Common myeloid progenitor, CD34-positive (primary cell): ENCODE results near the gene FOXM1.
"Not testable (repeated sequence)": the region's sequence is repeated elsewhere in the genome, so short reads cannot be mapped to it uniquely, and the experiment has no call there.

Experiments
- CTCF ChIA-PET: fragments of 350-600 bp; sonication (Branson Sonifier 250); formaldehyde crosslinking; loops from one replicate; lab custom pipeline; 2021; ENCODE audit warnings: antibody characterized with exemption; lab: Charles Lee
- POLR2A ChIA-PET: fragments of 350-600 bp; sonication (Branson Sonifier 250); formaldehyde crosslinking; loops from one replicate; lab custom pipeline; 2021; ENCODE audit warnings: antibody characterized with exemption; lab: Charles Lee
- DNase-seq, 3 donors: peaks; one replicate each; pipeline versions ENCODE4 v3.0.0 to v3.0.0-alpha.2; 2013
- H3K27ac ChIP-seq, 2 experiments: 1 replicate in 1 of 2; 2 replicates in 1 of 2; pipeline ENCODE4 v1.7.0; 2013; ENCODE audit warnings: inconsistent platforms in 2 of 2, low read length in 2 of 2, mild to moderate bottlenecking in 2 of 2, low read depth in 1 of 2, moderate library complexity in 1 of 2; ENCODE audit not compliant: severe bottlenecking in 2 of 2, insufficient read depth in 1 of 2, poor library complexity in 1 of 2
- H3K27me3 ChIP-seq, 5 experiments: replicated peaks in 2 of 5; 1 replicate in 3 of 5; 2 replicates in 2 of 5; pipeline versions ENCODE4 v1.6.1 to v1.7.0; 2013; ENCODE audit warnings: low read length in 4 of 5, mild to moderate bottlenecking in 2 of 5, moderate library complexity in 2 of 5, inconsistent platforms in 1 of 5; ENCODE audit not compliant: insufficient read depth in 5 of 5, control insufficient read depth in 4 of 5
- H3K36me3 ChIP-seq, 4 experiments: 1 replicate in 2 of 4; 2 replicates in 2 of 4; pipeline versions ENCODE4 v1.6.1 to v1.7.0; 2013; ENCODE audit warnings: low read length in 3 of 4, control low read depth in 1 of 4, mild to moderate bottlenecking in 1 of 4; ENCODE audit not compliant: control insufficient read depth in 4 of 4, insufficient read depth in 4 of 4
- H3K4me1 ChIP-seq, 4 experiments: 1 replicate in 3 of 4; 2 replicates in 1 of 4; pipeline versions ENCODE4 v1.6.1 to v1.7.1; 2013; ENCODE audit warnings: low read length in 3 of 4, mild to moderate bottlenecking in 3 of 4, control low read depth in 1 of 4, inconsistent platforms in 1 of 4, moderate library complexity in 1 of 4; ENCODE audit not compliant: control insufficient read depth in 4 of 4, insufficient read depth in 4 of 4; ENCODE audit errors: control extremely low read depth in 1 of 4
- H3K4me3 ChIP-seq, 7 experiments: 1 replicate in 4 of 7; 2 replicates in 3 of 7; pipeline versions ENCODE4 v1.5.1 to v1.7.0; 2013; ENCODE audit warnings: mild to moderate bottlenecking in 7 of 7, low read length in 6 of 7, moderate library complexity in 6 of 7, inconsistent platforms in 2 of 7, low read depth in 2 of 7, control low read depth in 1 of 7; ENCODE audit not compliant: insufficient read depth in 4 of 7, control insufficient read depth in 1 of 7; ENCODE audit errors: extremely low read depth in 1 of 7
- H3K9me3 ChIP-seq, 5 experiments: 1 replicate in 4 of 5; 2 replicates in 1 of 5; pipeline versions ENCODE4 v1.6.1 to v1.7.1; 2013; ENCODE audit warnings: low read length in 4 of 5, mild to moderate bottlenecking in 2 of 5, inconsistent platforms in 1 of 5, low read depth in 1 of 5, moderate library complexity in 1 of 5; ENCODE audit not compliant: control insufficient read depth in 4 of 5, insufficient read depth in 2 of 5; ENCODE audit errors: control extremely low read depth in 1 of 5
- WGBS: methylation state at CpG from one replicate; pipeline ENCODE4 v1.1.5; 2013; ENCODE audit not compliant: insufficient coverage; 5-methylcytosine and 5-hydroxymethylcytosine counted together

The FOXM1 gene

GRCh38 chr12:2884810-2885209 lies 7.8 kb upstream of the FOXM1 start:
- CTCF ChIA-PET = interaction anchor here (1.5 to 2.5 kb wide), 3 partner anchors 21 to 60 kb away, joined by 3 to 10 read pairs (median 3); no protein-coding TSS in a partner anchor

GRCh38 chr12:2879853-2880252 lies 2.9 kb upstream of the FOXM1 start:
- POLR2A ChIA-PET = interaction anchor here (1.2 kb wide), 1 partner anchor 11 kb away, joined by 3 read pairs; the partner anchor contains the start of gene TULP3
- no peak for DNase-seq
- peaks cover 12 to 22% (median 19%) of the 10 kb centered on the region in 4 experiments for H3K4me1 ChIP-seq
- CTCF ChIA-PET = interaction anchor here (2.1 kb wide), 1 partner anchor 25 kb away, joined by 7 read pairs; no protein-coding TSS in a partner anchor
- no peaks in the 10 kb centered on the region for H3K9me3 ChIP-seq
- no peak overlapping the region for H3K4me3 ChIP-seq
- H3K36me3 ChIP-seq = peaks cover 0 to 10% (median 3%) of the 10 kb centered on the region in 4 experiments
- H3K27ac ChIP-seq = no peak overlapping the region
- WGBS = 100% methylated on average over 1 of the region's 3 CpGs
- H3K27me3 ChIP-seq = no peaks in the 10 kb centered on the region

More at GRCh38 chr12:2884810-2885209, 7.8 kb upstream of the FOXM1 start:
- no peak overlapping the region for H3K27ac ChIP-seq
- no CpG with 5 or more reads among the region's 2 CpGs for WGBS
- peaks cover 0 to 6% (median 0%) of the 10 kb centered on the region in 4 experiments for H3K4me1 ChIP-seq
- H3K27me3 ChIP-seq = no peaks in the 10 kb centered on the region
- no peaks in the 10 kb centered on the region for H3K9me3 ChIP-seq
- H3K36me3 ChIP-seq = peaks cover 0 to 33% (median 15%) of the 10 kb centered on the region in 4 experiments
- POLR2A ChIA-PET = no interaction called here
- no peak overlapping the region for H3K4me3 ChIP-seq
- DNase-seq = no peak

GRCh38 chr12:2877953-2878732 lies 1.2 kb upstream of the FOXM1 start:
- H3K27ac ChIP-seq = peak overlapping the region; percentile 85 to 95
- no peaks in the 10 kb centered on the region for H3K27me3 ChIP-seq
- ChIA-PET CTCF (interaction anchor here (0.9 to 1.0 kb wide), 2 partner anchors 9 to 13 kb away, joined by 3 to 5 read pairs; no protein-coding TSS in a partner anchor), POLR2A (interaction anchor here (0.5 to 2.2 kb wide), 2 partner anchors 11 to 12 kb away, joined by 5 to 7 read pairs; partner anchors contain the start of gene TULP3)
- peaks cover 0 to 25% (median 7%) of the 10 kb centered on the region in 4 experiments for H3K36me3 ChIP-seq
- H3K4me1 ChIP-seq = peaks cover 12 to 20% (median 18%) of the 10 kb centered on the region in 4 experiments
- WGBS = 63% methylated on average over 15 of the region's 16 CpGs
- peak overlapping the region; percentile 84 to 99 (median 96) for H3K4me3 ChIP-seq
- peak in 2 of 3 donors; percentile 36 for DNase-seq
- no peaks in the 10 kb centered on the region for H3K9me3 ChIP-seq

GRCh38 chr12:2876431-2877046 lies 435 bp downstream of the FOXM1 start:
- H3K4me1 ChIP-seq = peaks cover 12 to 20% (median 18%) of the 10 kb centered on the region in 4 experiments
- H3K27me3 ChIP-seq = no peaks in the 10 kb centered on the region
- peak in 2 of 3 donors; percentile 17 to 24 for DNase-seq
- WGBS = 2% methylated on average over 33 of the region's 38 CpGs
- POLR2A ChIA-PET = interaction anchor here (0.5 to 2.2 kb wide), 4 partner anchors 14 to 185 kb away, joined by 3 to 7 read pairs (median 4); partner anchors contain the start of gene TULP3
- peaks cover 2 to 37% (median 10%) of the 10 kb centered on the region in 4 experiments for H3K36me3 ChIP-seq
- CTCF ChIA-PET = no interaction called here
- peak overlapping the region; percentile 78 to 99 (median 96) for H3K4me3 ChIP-seq
- H3K9me3 ChIP-seq = no peaks in the 10 kb centered on the region
- H3K27ac ChIP-seq = peak overlapping the region; percentile 85 to 95

GRCh38 chr12:2868986-2869632 lies 7.9 kb downstream of the FOXM1 start:
- POLR2A ChIA-PET = not testable (repeated sequence)
- CTCF ChIA-PET = interaction anchor here (0.9 to 1.6 kb wide), 4 partner anchors 15 to 30 kb away, joined by 3 to 5 read pairs (median 4); no protein-coding TSS in a partner anchor

GRCh38 chr12:2864198-2864597 lies 12.8 kb downstream of the FOXM1 start:
- Histone ChIP-seq H3K9me3 (no peaks in the 10 kb centered on the region), H3K36me3 (peaks cover 17 to 73% (median 43%) of the 10 kb centered on the region in 4 experiments), H3K27me3 (no peaks in the 10 kb centered on the region), H3K27ac (no peak overlapping the region), H3K4me1 (no peaks in the 10 kb centered on the region), H3K4me3 (no peak overlapping the region)
- ChIA-PET CTCF (interaction anchor here (0.9 to 3.7 kb wide), 4 partner anchors 10 to 66 kb away, joined by 3 to 15 read pairs (median 4); no protein-coding TSS in a partner anchor), POLR2A (no interaction called here)
- 98% methylated on average over 9 of the region's 9 CpGs for WGBS
- no peak for DNase-seq

More at GRCh38 chr12:2868986-2869632, 7.9 kb downstream of the FOXM1 start:
- not testable (repeated sequence) for H3K9me3 ChIP-seq, H3K4me1 ChIP-seq, DNase-seq, H3K27ac ChIP-seq, H3K4me3 ChIP-seq, H3K27me3 ChIP-seq
- H3K36me3 ChIP-seq = peaks cover 17 to 74% (median 45%) of the 10 kb centered on the region in 4 experiments
- 92% methylated on average over 4 of the region's 9 CpGs for WGBS
